ENCODE results near the gene RAP2A. TPM values are rescaled to one million over a fixed set of nuclear protein-coding genes. Genes with fewer than 3 reads are reported as not detected.

Gene RAP2A
- total RNA-seq, 2 experiments from 2014 or later = 9.2 to 15.4 TPM

- Histone ChIP-seq H4K20me1 (ENCODE audit: insufficient read depth, low read length) (no peaks in the 10 kb centered on the region), H3K4me1 (ENCODE audit: insufficient read depth, low read length, poor library complexity, severe bottlenecking) (no peaks in the 10 kb centered on the region), H3K4me3 (ENCODE audit: low read depth, low read length, poor library complexity, severe bottlenecking) (no peak overlapping the region), H3K79me2 (ENCODE audit: insufficient read depth, low read depth, low read length) (no peaks in the 10 kb centered on the region), H3K36me3 (ENCODE audit: insufficient read depth, low read length) (no peaks in the 10 kb centered on the region), H2AFZ (ENCODE audit: low read length) (no peak overlapping the region), H3K9me2 (ENCODE audit: insufficient read depth, low read length) (no peaks in the 10 kb centered on the region), H3K4me2 (ENCODE audit: low read length) (no peak overlapping the region), H3K27ac (ENCODE audit: low read depth, low read length, poor library complexity, severe bottlenecking) (no peak overlapping the region), H3K9me3 (ENCODE audit: low read length) (no peaks in the 10 kb centered on the region)
- no peak for DNase-seq (ENCODE audit: low spot score)
- intact Hi-C loops (cut with micrococcal nuclease; ENCODE audit: unreplicated experiment) = no loop called here
- TF ChIP-seq CTCF (conservative IDR thresholded peaks at IDR 0.05; ENCODE audit: low read length) = no peak
- TF ChIP-seq EZH2phosphoT487 (IDR thresholded peaks at IDR 0.05; ENCODE audit: borderline replicate concordance, low read depth, low read length) = no peak
- POLR2A ChIA-PET = no interaction called here
- no TSS peak for BruUV-seq (replicated peaks)
- CTCF ChIA-PET (ENCODE audit: unreplicated experiment) = no interaction called here
These were observed 19.6 kb upstream of the RAP2A start for GRCh38 chr13:97414392-97414791.

GRCh38 chr13:97417698-97418097, 16.3 kb upstream of the RAP2A start:
- CTCF ChIA-PET (ENCODE audit: unreplicated experiment) = no interaction called here
- no peaks in the 10 kb centered on the region for H3K9me3 ChIP-seq (ENCODE audit: low read length)
- H4K20me1 ChIP-seq (ENCODE audit: insufficient read depth, low read length) = no peaks in the 10 kb centered on the region
- TF ChIP-seq CTCF (conservative IDR thresholded peaks at IDR 0.05; ENCODE audit: low read length) (no peak), EZH2phosphoT487 (IDR thresholded peaks at IDR 0.05; ENCODE audit: borderline replicate concordance, low read depth, low read length) (no peak)
- no peaks in the 10 kb centered on the region for H3K36me3 ChIP-seq (ENCODE audit: insufficient read depth, low read length)
- BruUV-seq (replicated peaks) = no TSS peak
- intact Hi-C loops (cut with micrococcal nuclease; ENCODE audit: unreplicated experiment) = no loop called here
- no peaks in the 10 kb centered on the region for H3K79me2 ChIP-seq (ENCODE audit: insufficient read depth, low read depth, low read length)
- H3K4me2 ChIP-seq (ENCODE audit: low read length) = no peak overlapping the region
- POLR2A ChIA-PET = no interaction called here
- H3K9me2 ChIP-seq (ENCODE audit: insufficient read depth, low read length) = no peaks in the 10 kb centered on the region
- no peak overlapping the region for H3K27ac ChIP-seq (ENCODE audit: low read depth, low read length, poor library complexity, severe bottlenecking)
- no peaks in the 10 kb centered on the region for H3K4me1 ChIP-seq (ENCODE audit: insufficient read depth, low read length, poor library complexity, severe bottlenecking)
- no peak overlapping the region for H2AFZ ChIP-seq (ENCODE audit: low read length)
- no peak overlapping the region for H3K4me3 ChIP-seq (ENCODE audit: low read depth, low read length, poor library complexity, severe bottlenecking)
- DNase-seq (ENCODE audit: low spot score) = no peak

- CTCF ChIA-PET (ENCODE audit: unreplicated experiment) = no interaction called here
- no peaks in the 10 kb centered on the region for H3K36me3 ChIP-seq (ENCODE audit: insufficient read depth, low read length)
- H3K27ac ChIP-seq (ENCODE audit: low read depth, low read length, poor library complexity, severe bottlenecking) = no peak overlapping the region
- H3K4me2 ChIP-seq (ENCODE audit: low read length) = no peak overlapping the region
- BruUV-seq (replicated peaks) = no TSS peak
- no peak for DNase-seq (ENCODE audit: low spot score)
- POLR2A ChIA-PET = interaction anchor here (0.9 kb wide), 1 partner anchor 11 kb away, joined by 3 read pairs; no protein-coding TSS in a partner anchor
- H3K4me1 ChIP-seq (ENCODE audit: insufficient read depth, low read length, poor library complexity, severe bottlenecking) = no peaks in the 10 kb centered on the region
- H3K79me2 ChIP-seq (ENCODE audit: insufficient read depth, low read depth, low read length) = no peaks in the 10 kb centered on the region
- H3K9me3 ChIP-seq (ENCODE audit: low read length) = no peaks in the 10 kb centered on the region
- H4K20me1 ChIP-seq (ENCODE audit: insufficient read depth, low read length) = no peaks in the 10 kb centered on the region
- intact Hi-C loops (cut with micrococcal nuclease; ENCODE audit: unreplicated experiment) = no loop called here
- TF ChIP-seq CTCF (conservative IDR thresholded peaks at IDR 0.05; ENCODE audit: low read length) = no peak
- no peak for TF ChIP-seq EZH2phosphoT487 (IDR thresholded peaks at IDR 0.05; ENCODE audit: borderline replicate concordance, low read depth, low read length)
- H3K9me2 ChIP-seq (ENCODE audit: insufficient read depth, low read length) = no peaks in the 10 kb centered on the region
- no peak overlapping the region for H3K4me3 ChIP-seq (ENCODE audit: low read depth, low read length, poor library complexity, severe bottlenecking)
- no peak overlapping the region for H2AFZ ChIP-seq (ENCODE audit: low read length)
These were observed 11.6 kb upstream of the RAP2A start for GRCh38 chr13:97422118-97423054.

Data from OCI-LY7 (cell line).